Measurements from ENCODE around the gene PRXL2B.
"Not testable (repeated sequence)": the region's sequence is repeated elsewhere in the genome, so short reads cannot be mapped to it uniquely, and the experiment has no call there.

Gene PRXL2B

GRCh38 chr1:2545754-2546514 lies 40.6 kb upstream of the PRXL2B start:
- POLR2A ChIA-PET, result interaction anchor here (0.6 to 1.5 kb wide), 5 partner anchors 16 to 305 kb away, joined by 3 to 4 read pairs (median 3); partner anchors contain the start of genes HES5 and PANK4
- Histone ChIP-seq H3K9me3 (ENCODE audit: control extremely low read depth in 1 of 5, control insufficient read depth in 4 of 5, insufficient read depth in 2 of 5, low read depth in 1 of 5, low read length in 4 of 5) (no peaks in the 10 kb centered on the region), H3K36me3 (ENCODE audit: control insufficient read depth in 4 of 4, insufficient read depth in 4 of 4, low read length in 3 of 4) (no peaks in the 10 kb centered on the region), H3K4me1 (ENCODE audit: control extremely low read depth in 1 of 4, control insufficient read depth in 4 of 4, insufficient read depth in 4 of 4, low read length in 3 of 4) (peaks cover 0 to 66% (median 63%) of the 10 kb centered on the region in 4 experiments), H3K4me3 (ENCODE audit: control insufficient read depth in 1 of 7, extremely low read depth in 1 of 7, insufficient read depth in 4 of 7, low read depth in 2 of 7, low read length in 6 of 7) (peak overlapping the region in 6 of 7 experiments; percentile 36 to 82 (median 63)), H3K27me3 (replicated peaks in 2 of 5; ENCODE audit: control insufficient read depth in 4 of 5, insufficient read depth in 5 of 5, low read length in 4 of 5) (peaks cover 0 to 4% (median 0%) of the 10 kb centered on the region in 5 experiments), H3K27ac (ENCODE audit: insufficient read depth in 1 of 2, low read depth in 1 of 2, low read length in 2 of 2, poor library complexity in 1 of 2, severe bottlenecking in 2 of 2) (peak overlapping the region in 1 of 2 experiments; percentile 68)
- CTCF ChIA-PET, result interaction anchor here (2.7 to 4.2 kb wide), 4 partner anchors 10 to 39 kb away, joined by 8 to 52 read pairs (median 21); partner anchors contain the start of genes HES5, PANK4, PRXL2B and TNFRSF14
- DNase-seq, result peak; percentile 86 to 90 (median 90)
- WGBS (ENCODE audit: insufficient coverage), result under 1% methylated on average over 22 of the region's 43 CpGs

GRCh38 chr1:2546515-2547209 lies 39.9 kb upstream of the PRXL2B start:
- no peaks in the 10 kb centered on the region for H3K36me3 ChIP-seq (ENCODE audit: control insufficient read depth in 4 of 4, insufficient read depth in 4 of 4, low read length in 3 of 4)
- 0% methylated on average over 35 of the region's 52 CpGs for WGBS (ENCODE audit: insufficient coverage)
- peaks cover 0 to 64% (median 60%) of the 10 kb centered on the region in 4 experiments for H3K4me1 ChIP-seq (ENCODE audit: control extremely low read depth in 1 of 4, control insufficient read depth in 4 of 4, insufficient read depth in 4 of 4, low read length in 3 of 4)
- DNase-seq, result peak; percentile 68 to 84 (median 80)
- H3K9me3 ChIP-seq (ENCODE audit: control extremely low read depth in 1 of 5, control insufficient read depth in 4 of 5, insufficient read depth in 2 of 5, low read depth in 1 of 5, low read length in 4 of 5), result no peaks in the 10 kb centered on the region
- peak overlapping the region in 1 of 2 experiments; percentile 68 for H3K27ac ChIP-seq (ENCODE audit: insufficient read depth in 1 of 2, low read depth in 1 of 2, low read length in 2 of 2, poor library complexity in 1 of 2, severe bottlenecking in 2 of 2)
- H3K27me3 ChIP-seq (replicated peaks in 2 of 5; ENCODE audit: control insufficient read depth in 4 of 5, insufficient read depth in 5 of 5, low read length in 4 of 5), result no peaks in the 10 kb centered on the region
- POLR2A ChIA-PET, result interaction anchor here (1.3 to 2.2 kb wide), 3 partner anchors 16 to 134 kb away, joined by 4 to 11 read pairs (median 5); partner anchors contain the start of genes HES5 and PANK4
- peak overlapping the region; percentile 36 to 82 (median 61) for H3K4me3 ChIP-seq (ENCODE audit: control insufficient read depth in 1 of 7, extremely low read depth in 1 of 7, insufficient read depth in 4 of 7, low read depth in 2 of 7, low read length in 6 of 7)
- CTCF ChIA-PET, result interaction anchor here (0.7 to 4.2 kb wide), 14 partner anchors 9 to 586 kb away, joined by 3 to 52 read pairs (median 6); partner anchors contain the start of genes HES5, PANK4, PRXL2B and TNFRSF14

GRCh38 chr1:2547210-2548067 lies 39.1 kb upstream of the PRXL2B start:
- Histone ChIP-seq H3K9me3 (ENCODE audit: control extremely low read depth in 1 of 5, control insufficient read depth in 4 of 5, insufficient read depth in 2 of 5, low read depth in 1 of 5, low read length in 4 of 5) (no peaks in the 10 kb centered on the region), H3K36me3 (ENCODE audit: control insufficient read depth in 4 of 4, insufficient read depth in 4 of 4, low read length in 3 of 4) (no peaks in the 10 kb centered on the region), H3K27ac (ENCODE audit: insufficient read depth in 1 of 2, low read depth in 1 of 2, low read length in 2 of 2, poor library complexity in 1 of 2, severe bottlenecking in 2 of 2) (peak overlapping the region in 1 of 2 experiments; percentile 89), H3K4me3 (ENCODE audit: control insufficient read depth in 1 of 7, extremely low read depth in 1 of 7, insufficient read depth in 4 of 7, low read depth in 2 of 7, low read length in 6 of 7) (peak overlapping the region in 5 of 7 experiments; percentile 57 to 82 (median 65)), H3K4me1 (ENCODE audit: control extremely low read depth in 1 of 4, control insufficient read depth in 4 of 4, insufficient read depth in 4 of 4, low read length in 3 of 4) (peaks cover 0 to 64% (median 60%) of the 10 kb centered on the region in 4 experiments), H3K27me3 (replicated peaks in 2 of 5; ENCODE audit: control insufficient read depth in 4 of 5, insufficient read depth in 5 of 5, low read length in 4 of 5) (no peaks in the 10 kb centered on the region)
- 9% methylated on average over 14 of the region's 27 CpGs for WGBS (ENCODE audit: insufficient coverage)
- peak in 1 of 3 donors; percentile 52 for DNase-seq
- POLR2A ChIA-PET, result interaction anchor here (0.7 to 2.2 kb wide), 5 partner anchors 9 to 134 kb away, joined by 3 to 11 read pairs (median 4); partner anchors contain the start of genes HES5, PANK4 and TNFRSF14
- CTCF ChIA-PET, result interaction anchor here (0.7 to 4.2 kb wide), 17 partner anchors 9 to 587 kb away, joined by 3 to 52 read pairs (median 4); partner anchors contain the start of genes HES5, PANK4, PRXL2B and TNFRSF14

GRCh38 chr1:2548068-2548589 lies 38.4 kb upstream of the PRXL2B start:
- POLR2A ChIA-PET, result interaction anchor here (0.9 to 2.2 kb wide), 5 partner anchors 18 to 135 kb away, joined by 3 to 11 read pairs (median 5); partner anchors contain the start of genes HES5 and PANK4

GRCh38 chr1:2549367-2550029 lies 37.1 kb upstream of the PRXL2B start:
- ChIA-PET CTCF (interaction anchor here (1.5 to 3.9 kb wide), 4 partner anchors 12 to 133 kb away, joined by 4 to 28 read pairs (median 15); partner anchors contain the start of gene PANK4), POLR2A (interaction anchor here (0.7 kb wide), 1 partner anchor 36 kb away, joined by 3 read pairs; no protein-coding TSS in a partner anchor)
- H3K27me3 ChIP-seq (replicated peaks in 2 of 5; ENCODE audit: control insufficient read depth in 4 of 5, insufficient read depth in 5 of 5, low read length in 4 of 5); H3K36me3 ChIP-seq (ENCODE audit: control insufficient read depth in 4 of 4, insufficient read depth in 4 of 4, low read length in 3 of 4); H3K9me3 ChIP-seq (ENCODE audit: control extremely low read depth in 1 of 5, control insufficient read depth in 4 of 5, insufficient read depth in 2 of 5, low read depth in 1 of 5, low read length in 4 of 5); DNase-seq: not testable (repeated sequence)
- 64% methylated on average over 14 of the region's 28 CpGs for WGBS (ENCODE audit: insufficient coverage)
- Histone ChIP-seq H3K4me1 (ENCODE audit: control extremely low read depth in 1 of 4, control insufficient read depth in 4 of 4, insufficient read depth in 4 of 4, low read length in 3 of 4) (peaks cover 0 to 56% (median 51%) of the 10 kb centered on the region in 4 experiments), H3K4me3 (ENCODE audit: control insufficient read depth in 1 of 7, extremely low read depth in 1 of 7, insufficient read depth in 4 of 7, low read depth in 2 of 7, low read length in 6 of 7) (peak overlapping the region in 1 of 7 experiments; percentile 82), H3K27ac (ENCODE audit: insufficient read depth in 1 of 2, low read depth in 1 of 2, low read length in 2 of 2, poor library complexity in 1 of 2, severe bottlenecking in 2 of 2) (peak overlapping the region; percentile 40 to 89)

More at GRCh38 chr1:2548068-2548589, 38.4 kb upstream of the PRXL2B start:
- H3K9me3 ChIP-seq (ENCODE audit: control extremely low read depth in 1 of 5, control insufficient read depth in 4 of 5, insufficient read depth in 2 of 5, low read depth in 1 of 5, low read length in 4 of 5), result no peaks in the 10 kb centered on the region
- WGBS (ENCODE audit: insufficient coverage), result 1% methylated on average over 15 of the region's 17 CpGs
- no peaks in the 10 kb centered on the region for H3K36me3 ChIP-seq (ENCODE audit: control insufficient read depth in 4 of 4, insufficient read depth in 4 of 4, low read length in 3 of 4)
- peak overlapping the region; percentile 47 to 89 for H3K27ac ChIP-seq (ENCODE audit: insufficient read depth in 1 of 2, low read depth in 1 of 2, low read length in 2 of 2, poor library complexity in 1 of 2, severe bottlenecking in 2 of 2)
- peak overlapping the region in 5 of 7 experiments; percentile 36 to 82 (median 61) for H3K4me3 ChIP-seq (ENCODE audit: control insufficient read depth in 1 of 7, extremely low read depth in 1 of 7, insufficient read depth in 4 of 7, low read depth in 2 of 7, low read length in 6 of 7)
- H3K27me3 ChIP-seq (replicated peaks in 2 of 5; ENCODE audit: control insufficient read depth in 4 of 5, insufficient read depth in 5 of 5, low read length in 4 of 5), result no peaks in the 10 kb centered on the region
- peak; percentile 71 to 74 (median 74) for DNase-seq
- CTCF ChIA-PET, result interaction anchor here (0.7 to 4.2 kb wide), 19 partner anchors 9 to 323 kb away, joined by 3 to 52 read pairs (median 4); partner anchors contain the start of genes HES5, MORN1, PANK4 and PRXL2B
- H3K4me1 ChIP-seq (ENCODE audit: control extremely low read depth in 1 of 4, control insufficient read depth in 4 of 4, insufficient read depth in 4 of 4, low read length in 3 of 4), result peaks cover 0 to 61% (median 57%) of the 10 kb centered on the region in 4 experiments

All from common myeloid progenitor, CD34-positive (primary cell).